HG02678 (cell line): ENCODE data around the gene SPAG8.

Experiments used
- ATAC-seq: cut with Tn5 transposase; IDR thresholded peaks from one replicate; pipeline ENCODE4 v1.9.1; 2021; ENCODE audit warnings: mild to moderate bottlenecking, moderate library complexity; ENCODE audit not compliant: unreplicated experiment

The SPAG8 gene, protein sequence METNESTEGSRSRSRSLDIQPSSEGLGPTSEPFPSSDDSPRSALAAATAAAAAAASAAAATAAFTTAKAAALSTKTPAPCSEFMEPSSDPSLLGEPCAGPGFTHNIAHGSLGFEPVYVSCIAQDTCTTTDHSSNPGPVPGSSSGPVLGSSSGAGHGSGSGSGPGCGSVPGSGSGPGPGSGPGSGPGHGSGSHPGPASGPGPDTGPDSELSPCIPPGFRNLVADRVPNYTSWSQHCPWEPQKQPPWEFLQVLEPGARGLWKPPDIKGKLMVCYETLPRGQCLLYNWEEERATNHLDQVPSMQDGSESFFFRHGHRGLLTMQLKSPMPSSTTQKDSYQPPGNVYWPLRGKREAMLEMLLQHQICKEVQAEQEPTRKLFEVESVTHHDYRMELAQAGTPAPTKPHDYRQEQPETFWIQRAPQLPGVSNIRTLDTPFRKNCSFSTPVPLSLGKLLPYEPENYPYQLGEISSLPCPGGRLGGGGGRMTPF

DNA sequence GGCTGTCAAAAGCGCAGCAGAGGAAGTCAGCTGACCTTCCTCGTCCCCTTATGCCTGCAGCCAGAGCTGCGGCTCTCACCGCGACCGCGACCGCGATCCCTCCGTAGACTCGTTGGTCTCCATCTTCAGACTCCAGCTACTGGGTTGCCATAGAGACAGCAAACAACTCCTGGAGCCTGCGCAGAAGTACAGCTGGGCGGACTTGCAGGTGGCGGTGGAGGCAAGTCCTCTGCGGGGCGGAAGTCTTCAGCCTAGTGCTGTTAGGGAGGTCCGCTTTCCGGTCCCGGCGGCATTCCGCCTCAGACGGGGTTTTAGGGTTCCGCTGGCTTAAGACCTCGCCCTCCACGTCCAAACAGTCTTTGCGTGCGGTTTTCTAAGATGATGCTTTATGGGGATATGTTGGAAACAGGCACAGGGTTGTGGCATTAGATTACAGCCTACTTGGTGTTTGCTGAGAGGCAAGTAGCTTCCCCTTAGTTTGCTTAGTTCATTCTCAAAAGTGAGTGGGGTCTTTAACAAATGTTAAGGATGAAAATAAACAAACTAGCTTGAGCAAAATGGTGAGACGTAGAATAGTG is at the start of gene SPAG8:
SPAG8 (minus strand) TSS at position 238 of the 578 bp plus-strand sequence; CDS start at position 123, 115 bp downstream.
- ATAC-seq, result peak; percentile 62

DNA sequence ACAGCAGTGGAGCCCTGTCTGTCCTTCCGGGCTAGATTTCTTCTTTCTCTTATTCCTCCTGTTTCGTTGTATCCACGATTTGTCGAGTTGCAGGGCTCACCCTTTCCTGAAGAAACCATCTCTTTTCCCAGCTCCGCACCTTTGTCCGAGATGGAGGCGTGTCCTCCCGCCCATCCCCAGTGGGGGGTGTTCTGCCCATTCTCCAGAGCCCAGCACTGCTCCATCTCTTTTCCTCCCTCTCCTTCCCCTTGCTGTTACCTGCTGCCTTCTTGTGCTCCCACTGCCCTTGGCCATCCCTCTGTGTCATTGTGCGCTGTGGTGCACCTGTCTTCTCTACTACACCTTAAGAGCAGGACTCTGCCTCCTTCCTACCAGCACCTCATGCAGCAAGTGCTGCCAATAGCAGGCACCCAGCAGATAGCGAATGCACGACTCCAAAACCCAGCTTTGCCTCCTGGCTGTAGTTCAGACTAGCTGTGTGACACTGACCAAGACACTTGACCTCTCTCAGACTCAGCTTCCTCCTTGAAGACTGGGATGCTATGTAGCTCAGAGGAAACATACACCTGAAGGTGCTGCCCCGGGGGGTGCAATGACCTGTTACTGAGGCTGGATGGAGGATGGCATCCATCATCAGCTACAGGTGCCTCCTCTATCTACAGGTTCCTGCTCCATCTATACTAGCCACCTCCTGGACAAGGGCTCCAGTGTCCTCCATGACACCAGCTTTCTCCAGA is 49.3 kb upstream of the SPAG8 start:
- no peak for ATAC-seq

DNA sequence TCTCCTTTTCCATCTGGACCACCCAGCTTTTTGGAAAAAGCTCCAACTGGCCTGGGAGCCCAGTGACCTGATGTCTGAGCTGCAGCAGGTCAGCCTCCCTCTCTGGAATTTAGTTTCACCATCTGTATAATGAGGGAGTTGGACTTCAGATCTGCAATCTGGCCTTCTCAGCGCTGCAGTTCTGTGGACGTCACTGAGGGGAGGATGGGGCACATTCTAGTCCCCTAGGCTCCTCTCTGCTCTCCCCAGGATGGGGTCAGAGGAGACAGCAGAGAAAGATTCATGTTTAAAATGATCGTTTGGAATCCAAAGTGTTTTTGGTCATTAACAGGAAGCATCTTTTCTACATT is 47.9 kb upstream of the SPAG8 start:
- no peak for ATAC-seq

DNA sequence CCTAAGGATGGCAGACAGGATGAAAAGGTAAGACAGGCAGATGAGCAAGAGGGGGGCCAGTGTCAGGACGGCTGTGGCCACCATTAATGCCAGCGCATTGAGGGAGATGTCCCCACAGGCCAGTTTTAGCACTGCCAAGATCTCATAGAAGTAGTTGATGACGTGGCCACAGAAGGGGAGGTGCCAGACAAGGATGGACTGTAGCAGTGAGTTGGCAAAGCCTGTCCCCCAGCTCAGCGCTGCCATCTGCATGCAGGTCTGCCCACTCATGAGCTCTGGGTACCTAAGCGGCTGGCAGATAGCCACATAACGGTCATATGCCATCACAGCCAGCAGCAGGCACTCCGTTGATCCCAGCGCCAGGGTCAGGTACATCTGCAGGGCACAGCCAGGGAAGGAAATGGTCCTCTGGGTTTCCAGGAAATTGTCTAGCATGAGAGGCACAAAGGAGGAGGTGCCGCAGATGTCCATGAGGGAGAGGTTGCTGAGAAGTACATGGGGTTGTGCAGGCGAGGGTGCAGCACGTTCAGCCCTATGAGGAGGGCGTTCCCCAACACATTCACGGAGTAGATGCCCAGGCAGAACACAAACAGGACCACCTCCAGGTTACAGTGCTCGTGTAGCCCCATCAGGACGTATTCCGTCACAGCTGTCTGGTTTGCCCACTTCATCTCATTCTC is 47.4 kb upstream of the SPAG8 start:
- ATAC-seq, result no peak

DNA sequence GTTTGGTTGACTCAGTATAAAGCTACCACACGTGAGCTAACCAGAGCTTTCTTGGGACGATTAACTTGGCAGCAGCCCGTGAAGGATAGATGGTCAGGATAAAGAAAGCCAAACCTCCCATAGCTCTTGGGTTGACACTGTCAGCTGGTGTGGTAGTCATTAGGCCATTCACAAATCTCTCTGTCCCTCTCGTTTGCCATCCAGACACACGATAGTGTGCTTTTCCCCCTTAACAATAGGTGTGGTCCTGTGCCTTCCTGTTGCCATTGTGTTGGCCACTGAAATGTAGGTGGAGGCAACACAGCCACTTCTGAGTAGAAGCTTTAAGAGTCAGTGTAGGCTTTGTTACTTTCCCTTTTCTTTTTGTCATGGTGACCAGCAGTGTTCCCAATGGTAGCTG is 46.4 kb upstream of the SPAG8 start:
- ATAC-seq, result no peak

DNA sequence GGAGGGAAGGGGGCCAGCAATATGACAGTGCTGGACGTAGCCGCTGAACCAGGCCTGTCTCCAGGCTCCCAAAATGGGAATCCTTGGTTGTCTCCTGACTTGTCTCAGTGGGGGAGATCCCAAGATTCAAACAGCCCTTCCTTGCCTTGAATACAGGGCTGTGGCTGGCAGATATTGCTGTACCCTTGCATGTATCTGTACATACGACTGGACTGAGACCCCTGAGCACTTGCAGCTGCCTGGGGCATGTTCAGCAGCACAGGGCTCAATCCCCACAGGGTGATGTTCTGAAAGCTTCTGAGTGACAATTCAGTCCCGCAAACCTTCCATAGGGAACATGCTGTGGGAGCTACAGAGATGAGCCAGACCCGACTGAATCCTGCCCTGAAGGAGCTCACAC is 44.8 kb upstream of the SPAG8 start:
- no peak for ATAC-seq

DNA sequence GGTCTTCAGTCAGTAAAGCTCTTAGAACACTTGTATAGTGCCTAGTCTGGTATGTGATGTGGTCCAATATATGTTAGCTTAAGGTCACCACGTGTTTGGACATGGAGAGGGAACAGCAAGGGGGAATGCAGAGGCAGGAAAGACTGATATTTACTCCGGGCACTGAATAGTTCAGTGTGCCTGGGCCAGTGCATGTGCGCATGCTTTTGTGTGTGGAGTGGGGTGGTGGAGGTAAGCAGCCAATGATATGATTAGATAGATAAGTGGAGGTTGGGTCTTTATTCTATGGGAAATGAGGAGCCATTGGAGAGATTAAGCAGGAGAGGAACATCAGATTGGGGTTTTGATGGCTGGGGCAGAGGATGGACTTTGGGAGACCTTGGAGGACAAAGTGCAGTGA is 44.1 kb upstream of the SPAG8 start:
- no peak for ATAC-seq

DNA sequence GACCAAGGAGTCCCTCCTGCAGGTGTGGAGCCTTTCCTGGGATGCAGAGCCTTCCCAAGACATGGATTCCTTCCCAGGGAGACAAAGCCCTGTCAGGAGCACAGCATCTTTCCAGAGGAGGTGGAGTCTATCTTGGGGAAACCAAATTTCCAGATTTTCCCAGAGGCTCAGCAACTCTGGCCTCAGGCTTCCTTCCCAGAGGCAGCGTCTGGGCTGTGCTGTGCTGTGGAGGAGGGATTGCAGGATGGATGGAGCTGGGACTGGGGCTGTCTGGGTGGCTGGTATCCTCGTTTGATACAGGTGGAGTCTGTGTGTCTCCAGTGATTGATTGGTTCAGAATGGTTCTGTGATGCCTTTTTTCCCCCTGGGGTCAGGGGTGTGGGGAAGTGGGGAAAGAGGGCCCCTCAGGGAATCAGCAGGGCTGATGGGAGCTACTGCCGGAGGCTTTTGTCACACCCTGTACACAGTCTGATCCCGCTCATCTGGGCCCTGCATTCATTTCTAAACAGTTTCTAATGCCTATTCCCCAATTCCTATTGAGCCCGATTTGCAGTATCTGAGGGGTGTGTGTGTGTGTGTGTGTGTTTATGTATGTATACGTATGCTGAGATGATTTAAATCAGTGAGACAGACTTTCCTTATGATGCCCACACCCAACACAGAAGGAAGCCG is 42.2 kb upstream of the SPAG8 start:
- no peak for ATAC-seq

DNA sequence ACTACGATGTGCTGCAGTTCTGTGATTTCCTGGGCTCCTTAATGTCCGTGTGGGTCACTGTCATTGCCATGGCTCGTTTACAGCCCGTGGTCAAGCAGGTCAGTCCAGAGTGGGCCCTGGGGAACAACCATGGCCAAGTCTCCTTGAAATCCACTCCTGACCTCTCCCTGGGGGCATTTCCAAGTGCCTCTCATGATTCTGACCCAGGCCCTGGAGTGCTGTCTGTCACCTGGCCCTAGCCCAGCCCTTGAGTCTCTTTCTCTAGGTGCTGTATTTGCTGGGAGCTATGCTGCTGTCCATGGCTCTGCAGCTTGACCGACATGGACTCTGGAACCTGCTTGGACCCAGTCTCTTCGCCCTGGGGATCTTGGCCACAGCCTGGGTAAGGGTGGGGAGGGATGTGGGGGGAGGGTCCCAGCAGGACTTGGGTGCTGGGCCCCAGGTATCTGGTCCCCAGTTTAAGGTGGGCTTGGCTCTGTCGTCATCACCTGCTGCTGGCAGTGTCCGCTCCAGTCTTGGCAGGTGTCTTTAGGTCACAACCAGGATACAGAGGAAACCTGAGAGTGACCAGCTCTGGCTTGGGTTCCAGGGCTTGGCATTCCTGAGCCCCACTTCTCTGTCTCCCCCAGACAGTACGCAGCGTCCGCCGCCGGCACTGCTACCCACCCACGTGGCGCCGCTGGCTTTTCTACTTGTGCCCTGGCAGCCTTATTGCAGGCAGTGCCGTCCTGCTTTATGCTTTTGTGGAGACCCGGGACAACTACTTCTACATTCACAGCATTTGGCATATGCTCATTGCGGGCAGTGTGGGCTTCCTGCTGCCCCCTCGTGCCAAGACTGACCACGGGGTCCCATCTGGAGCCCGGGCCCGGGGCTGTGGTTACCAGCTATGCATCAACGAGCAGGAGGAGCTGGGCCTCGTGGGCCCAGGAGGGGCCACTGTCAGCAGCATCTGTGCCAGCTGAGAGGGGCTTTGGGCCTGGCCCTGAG is 41.1 kb upstream of the SPAG8 start:
- no peak for ATAC-seq

DNA sequence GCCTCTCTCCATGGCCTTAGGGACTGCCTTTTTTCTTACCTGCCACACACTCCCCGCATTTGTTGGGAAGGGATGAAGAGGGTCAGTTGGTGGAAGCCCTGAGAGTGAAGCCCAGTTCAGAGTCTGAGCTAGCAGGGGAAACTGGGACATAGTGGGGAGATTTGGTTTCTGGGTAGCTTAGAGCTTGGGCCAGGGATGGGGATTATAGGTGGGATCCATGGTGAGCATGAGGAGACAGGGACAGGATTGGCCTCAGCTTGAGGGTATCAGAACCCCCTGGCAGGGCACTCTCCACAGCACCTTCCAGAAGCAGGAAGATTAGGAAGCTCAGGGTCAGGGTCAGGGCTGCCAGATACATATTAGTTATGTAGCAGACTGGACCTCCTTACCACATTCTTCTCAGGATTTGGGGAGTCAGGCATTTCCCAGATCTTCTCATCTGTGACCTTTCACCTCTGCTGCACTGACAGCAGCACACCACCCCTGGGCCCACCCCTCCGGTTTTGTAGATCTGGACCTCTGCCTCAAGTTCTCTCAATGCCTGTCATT is 40.3 kb upstream of the SPAG8 start:
- no peak for ATAC-seq

DNA sequence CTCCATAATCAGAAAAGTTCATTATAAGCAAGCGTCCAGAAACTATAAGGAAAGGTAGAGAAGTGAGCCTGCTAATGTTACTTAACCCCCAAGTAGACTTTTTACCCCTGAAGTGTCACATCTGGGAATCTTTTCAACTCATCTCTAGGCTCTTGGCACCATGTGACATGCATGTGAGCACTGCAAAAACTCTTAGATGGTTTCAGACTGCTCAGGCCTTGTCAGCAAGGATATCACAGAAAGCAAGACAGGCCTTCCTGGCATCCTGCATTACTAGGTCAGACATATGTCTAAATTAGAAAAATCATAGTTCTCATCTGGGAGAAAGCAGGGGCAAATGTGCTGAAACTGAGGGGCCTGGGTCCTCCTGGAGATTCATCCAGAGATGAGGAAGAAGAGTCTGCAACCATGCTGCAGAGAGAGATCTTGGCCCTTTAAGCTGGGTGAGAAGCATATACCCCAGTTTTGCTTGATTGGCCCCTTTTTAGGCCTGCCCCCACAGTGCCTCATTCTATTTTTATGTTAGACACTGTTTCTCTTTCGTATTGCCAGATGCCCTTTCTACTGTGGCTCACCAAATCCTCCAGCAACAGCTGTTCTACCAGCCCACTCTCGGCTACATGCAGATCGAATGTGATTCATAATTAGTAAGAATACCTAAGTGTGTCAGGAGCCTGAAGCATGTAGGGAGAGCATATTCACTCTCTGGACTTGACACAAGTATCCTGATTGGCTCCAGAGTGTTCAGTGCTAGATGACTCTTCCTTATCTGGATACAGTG is 35.9 kb upstream of the SPAG8 start:
- ATAC-seq, result peak; percentile 90

DNA sequence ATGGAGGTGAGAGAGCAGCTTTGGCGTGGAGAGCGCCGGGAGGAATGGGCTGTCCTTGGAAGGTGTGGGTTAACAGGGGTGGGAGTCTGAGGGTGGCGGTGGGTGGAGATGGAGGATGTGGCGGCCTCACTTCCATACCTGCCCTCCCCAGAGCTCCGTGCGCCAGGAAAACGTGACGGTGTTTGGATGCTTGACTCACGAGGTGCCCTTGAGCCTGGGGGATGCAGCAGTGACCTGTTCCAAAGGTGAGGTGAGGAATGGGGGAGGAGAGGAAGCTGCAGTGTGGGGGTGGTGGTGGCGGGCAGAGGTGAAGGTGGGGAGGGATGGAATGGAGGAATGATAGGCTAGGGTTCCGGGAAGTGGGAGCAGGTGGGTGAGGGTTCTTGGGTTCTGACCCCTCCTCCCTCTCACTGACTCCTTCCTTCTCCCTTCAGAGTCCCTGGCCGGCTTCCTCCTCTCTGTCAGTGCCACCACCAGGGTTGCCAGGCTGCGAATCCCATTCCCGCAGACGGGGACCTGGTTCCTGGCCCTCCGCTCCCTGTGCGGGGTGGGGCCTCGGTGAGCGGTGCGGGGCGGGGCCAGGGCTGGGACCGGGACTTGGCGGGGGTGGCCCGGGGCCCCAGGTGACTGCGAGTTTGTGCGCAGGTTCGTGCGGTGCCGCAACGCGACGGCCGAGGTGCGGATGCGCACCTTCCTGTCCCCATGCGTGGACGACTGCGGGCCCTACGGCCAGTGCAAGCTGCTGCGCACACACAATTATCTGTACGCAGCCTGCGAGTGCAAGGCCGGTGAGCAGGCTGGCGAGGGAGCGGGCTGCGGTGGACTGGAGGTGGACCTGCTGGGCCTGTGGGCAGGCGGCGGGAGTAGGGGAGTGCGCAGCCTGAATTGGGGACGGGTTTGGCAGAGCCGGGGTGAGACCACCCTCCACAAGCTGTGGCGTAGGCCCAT is 34.0 kb upstream of the SPAG8 start:
- ATAC-seq, result no peak

DNA sequence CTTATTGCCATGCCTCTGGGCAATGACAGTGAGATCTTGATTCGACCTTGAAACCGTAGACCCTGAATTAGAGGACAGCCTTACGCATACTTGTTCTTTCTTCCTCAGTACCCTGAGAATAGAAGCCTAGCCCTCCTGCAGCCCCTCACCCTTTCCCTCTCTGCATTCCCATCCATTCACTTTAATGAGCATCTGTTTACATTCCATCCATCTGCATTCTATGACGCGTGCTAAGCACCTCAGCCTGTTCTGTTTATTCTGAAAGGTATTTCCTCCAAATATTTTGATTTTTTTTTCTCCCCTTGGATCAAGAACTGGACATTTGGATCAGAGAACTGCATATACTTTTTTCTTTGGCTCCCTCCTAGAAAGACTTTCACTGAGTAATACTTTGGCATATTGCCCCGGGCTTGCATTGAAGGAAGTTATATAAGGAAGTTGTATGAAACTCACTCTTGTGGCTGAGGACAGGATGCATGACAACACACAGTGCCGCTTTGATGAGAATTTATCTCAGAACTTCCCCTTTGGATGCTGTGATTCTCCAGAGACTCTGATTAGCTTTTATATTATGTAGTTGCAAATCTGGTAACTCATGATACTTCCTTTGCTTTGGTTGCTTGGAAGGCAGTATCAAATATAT is 32.7 kb upstream of the SPAG8 start:
- ATAC-seq, result no peak

DNA sequence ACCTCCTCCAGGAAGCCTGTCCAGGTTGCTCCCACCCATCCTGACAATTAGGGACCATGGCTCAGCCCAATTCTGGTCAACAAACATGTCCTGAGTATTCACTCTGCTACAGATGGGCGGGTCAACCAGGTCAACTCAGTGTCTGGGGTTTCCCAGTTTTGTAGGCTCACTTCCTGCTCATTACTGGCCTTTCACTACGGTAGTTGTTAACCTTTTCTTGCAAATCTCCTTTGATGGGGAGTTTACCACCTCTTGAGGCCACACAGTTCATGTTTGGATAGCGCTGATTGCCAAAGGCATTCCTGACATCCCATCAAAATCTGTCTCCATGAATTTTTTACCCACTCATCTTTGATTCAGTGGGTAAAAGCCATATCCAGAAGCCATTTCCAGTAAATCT is 30.7 kb upstream of the SPAG8 start:
- peak; percentile 72 for ATAC-seq

DNA sequence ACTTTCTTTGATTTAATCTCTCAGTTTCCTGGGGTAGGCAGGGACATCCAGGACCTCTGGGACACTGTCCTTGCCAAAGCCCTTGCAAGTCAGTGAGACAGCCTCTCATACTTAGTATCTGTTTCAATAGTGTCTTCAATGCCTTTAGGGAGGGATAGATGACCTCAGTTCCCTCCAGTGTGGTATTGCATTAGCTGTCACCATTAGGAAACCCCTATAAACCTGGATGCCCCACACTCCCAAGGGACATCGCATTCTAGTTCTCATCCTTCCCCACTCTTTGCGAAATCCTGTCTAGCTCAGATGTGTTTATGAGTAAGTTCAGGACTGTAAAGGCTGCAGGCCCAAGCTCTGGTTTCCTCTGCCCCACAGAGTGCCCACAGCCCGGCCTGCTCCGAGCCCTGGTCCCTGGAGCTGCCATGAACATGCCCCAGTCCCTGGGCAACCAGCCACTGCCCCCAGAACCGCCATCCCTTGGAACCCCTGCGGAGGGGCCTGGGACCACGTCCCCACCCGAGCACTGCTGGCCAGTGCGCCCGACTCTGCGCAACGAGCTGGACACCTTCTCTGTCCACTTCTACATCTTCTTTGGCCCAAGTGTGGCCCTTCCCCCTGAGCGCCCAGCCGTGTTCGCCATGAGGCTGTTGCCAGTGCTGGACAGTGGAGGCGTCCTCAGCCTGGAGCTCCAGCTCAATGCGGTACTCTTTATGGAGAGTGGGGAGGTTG is 30.1 kb upstream of the SPAG8 start:
- ATAC-seq, result no peak

DNA sequence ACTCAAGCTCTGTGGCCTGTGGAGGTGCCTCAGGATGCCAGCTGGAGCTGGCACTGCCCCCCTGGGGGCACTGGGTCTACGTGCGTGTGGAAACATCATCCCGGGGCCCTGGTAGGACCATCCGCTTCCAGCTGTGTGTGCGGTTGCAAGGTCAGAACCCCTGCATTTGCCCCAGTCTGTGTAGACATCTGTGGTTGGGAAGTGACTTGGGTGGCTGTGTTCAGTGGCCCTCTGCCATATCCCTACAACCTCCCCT is 29.5 kb upstream of the SPAG8 start:
- no peak for ATAC-seq
